NCI-H2029 treated with DMSO at 0.1 percent for 48 hours (cell line): ENCODE measurements around the gene ERBB3.
"Not testable (repeated sequence)": the region's sequence is repeated elsewhere in the genome, so short reads cannot be mapped to it uniquely, and the experiment has no call there.

Experiments
- DNase-seq: peaks from one replicate; lab custom pipeline; 2025; lab: John Stamatoyannopoulos, UW

The ERBB3 gene

DNA sequence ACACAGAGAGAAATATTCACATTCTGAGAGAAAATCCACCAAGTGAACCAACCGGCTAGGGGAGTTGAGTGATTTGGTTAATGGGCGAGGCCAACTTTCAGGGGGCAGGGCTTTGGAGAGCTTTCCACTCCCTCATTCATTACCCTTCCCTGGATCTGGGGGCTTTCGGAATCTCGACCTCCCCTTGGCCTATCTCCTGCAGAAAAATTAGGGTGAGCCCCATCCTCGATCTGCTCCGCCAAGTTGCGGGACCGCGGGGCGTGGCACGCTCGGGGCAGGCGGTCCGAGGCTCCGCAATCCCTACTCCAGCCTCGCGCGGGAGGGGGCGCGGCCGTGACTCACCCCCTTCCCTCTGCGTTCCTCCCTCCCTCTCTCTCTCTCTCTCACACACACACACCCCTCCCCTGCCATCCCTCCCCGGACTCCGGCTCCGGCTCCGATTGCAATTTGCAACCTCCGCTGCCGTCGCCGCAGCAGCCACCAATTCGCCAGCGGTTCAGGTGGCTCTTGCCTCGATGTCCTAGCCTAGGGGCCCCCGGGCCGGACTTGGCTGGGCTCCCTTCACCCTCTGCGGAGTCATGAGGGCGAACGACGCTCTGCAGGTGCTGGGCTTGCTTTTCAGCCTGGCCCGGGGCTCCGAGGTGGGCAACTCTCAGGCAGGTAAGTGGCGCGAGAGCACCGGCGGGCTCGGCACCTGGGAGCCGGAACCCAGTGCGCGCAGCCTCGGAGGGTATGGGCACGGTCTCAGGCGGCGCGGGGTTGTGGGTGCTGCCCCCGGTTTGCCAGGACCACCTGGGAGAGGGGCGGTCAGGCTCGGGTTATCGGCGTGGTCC, at the start of gene ERBB3:
Gene ERBB3 (plus strand): TSS at position 443 of the 833 bp plus-strand sequence. CDS start 136 bp downstream, at position 579.
- peak; percentile 54 for DNase-seq

GRCh38 chr12:56031987-56032386, 48.0 kb upstream of the ERBB3 start:
- no peak for DNase-seq

- no peak for DNase-seq
Observed at GRCh38 chr12:56034586-56035332, 45.2 kb upstream of the ERBB3 start.

DNA sequence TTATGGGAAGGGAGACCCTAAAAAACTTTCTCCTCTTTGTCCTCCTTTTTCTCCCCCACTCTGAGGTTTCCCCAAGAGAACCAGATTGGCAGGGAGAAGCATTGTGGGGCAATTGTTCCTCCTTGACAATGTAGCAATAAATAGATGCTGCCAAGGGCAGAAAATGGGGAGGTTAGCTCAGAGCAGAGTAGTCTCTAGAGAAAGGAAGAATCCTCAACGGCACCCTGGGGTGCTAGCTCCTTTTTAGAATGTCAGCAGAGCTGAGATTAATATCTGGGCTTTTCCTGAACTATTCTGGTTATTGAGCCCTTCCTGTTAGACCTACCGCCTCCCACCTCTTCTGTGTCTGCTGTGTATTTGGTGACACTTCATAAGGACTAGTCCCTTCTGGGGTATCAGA, 42.8 kb upstream of the ERBB3 start:
- DNase-seq = no peak

- no peak for DNase-seq
Observed at GRCh38 chr12:56038022-56038655, 41.8 kb upstream of the ERBB3 start.

DNA sequence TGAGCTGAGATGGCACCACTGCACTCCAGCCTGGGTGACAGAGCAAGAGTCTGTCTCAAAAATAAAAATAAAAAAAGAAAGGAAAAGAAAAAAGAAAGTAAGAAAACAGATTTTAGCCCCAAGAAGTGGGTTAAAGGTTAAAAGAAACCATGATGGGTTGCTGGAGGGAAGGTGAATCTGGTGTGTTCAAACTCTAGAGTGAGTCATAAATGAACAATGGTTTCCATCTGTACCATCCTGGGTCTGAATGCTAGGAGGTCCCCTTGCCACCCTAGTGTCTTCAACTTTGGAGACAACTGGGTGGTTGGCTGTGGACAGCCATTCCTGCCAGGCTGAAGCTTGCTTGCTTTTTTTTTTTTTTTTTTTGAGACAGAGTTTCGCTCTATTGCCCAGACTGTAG, 39.8 kb upstream of the ERBB3 start:
- DNase-seq = no peak

DNA sequence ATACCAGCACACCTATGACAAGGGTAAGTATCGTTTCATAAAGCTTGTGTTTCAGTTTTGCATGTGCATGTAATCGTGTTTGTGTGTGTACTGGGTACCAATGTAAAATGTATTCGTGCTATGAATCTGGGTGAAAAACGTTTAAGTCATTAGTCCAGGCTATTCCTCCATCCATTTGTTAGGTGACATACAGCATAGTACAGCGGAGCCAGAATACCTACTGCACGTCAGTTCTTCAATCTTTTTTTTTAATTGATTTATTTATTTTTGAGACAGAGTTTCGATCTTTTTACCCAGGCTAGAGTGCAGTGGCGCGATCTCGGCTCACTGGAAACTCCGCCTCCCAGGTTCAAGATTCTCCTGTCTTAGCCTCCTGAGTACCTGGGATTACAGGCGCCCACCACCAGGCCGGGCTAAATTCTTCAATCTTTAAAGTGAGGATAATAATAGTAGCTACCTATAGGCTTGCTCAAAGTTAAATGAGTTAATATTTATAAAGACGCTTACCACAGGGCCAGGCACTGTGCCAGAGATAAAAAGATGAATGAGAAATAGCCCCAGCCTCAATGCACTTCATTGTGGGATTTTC, 38.9 kb upstream of the ERBB3 start:
- DNase-seq = no peak

GRCh38 chr12:56041552-56042429, 38.2 kb upstream of the ERBB3 start, which contains the start of gene RPS26:
RPS26 (plus strand) TSS chr12:56041918; CDS start chr12:56042167, 249 bp downstream.
- DNase-seq = peak; percentile 95

DNA sequence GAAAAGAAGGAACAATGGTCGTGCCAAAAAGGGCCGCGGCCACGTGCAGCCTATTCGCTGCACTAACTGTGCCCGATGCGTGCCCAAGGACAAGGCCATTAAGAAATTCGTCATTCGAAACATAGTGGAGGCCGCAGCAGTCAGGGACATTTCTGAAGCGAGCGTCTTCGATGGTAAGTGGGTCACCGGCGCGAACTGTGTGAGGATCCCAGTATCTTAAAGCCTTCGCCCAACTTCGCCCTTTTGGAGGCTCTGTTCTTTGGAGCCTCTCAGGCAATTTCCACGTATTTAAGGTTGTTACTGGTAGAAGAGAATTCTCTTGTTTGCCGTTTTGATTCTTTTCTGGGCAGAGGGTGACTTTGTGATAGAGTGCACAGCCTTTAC, 37.5 kb upstream of the ERBB3 start:
- not testable (repeated sequence) for DNase-seq

- DNase-seq = no peak
Observed at GRCh38 chr12:56042843-56043242, 37.1 kb upstream of the ERBB3 start.

DNA sequence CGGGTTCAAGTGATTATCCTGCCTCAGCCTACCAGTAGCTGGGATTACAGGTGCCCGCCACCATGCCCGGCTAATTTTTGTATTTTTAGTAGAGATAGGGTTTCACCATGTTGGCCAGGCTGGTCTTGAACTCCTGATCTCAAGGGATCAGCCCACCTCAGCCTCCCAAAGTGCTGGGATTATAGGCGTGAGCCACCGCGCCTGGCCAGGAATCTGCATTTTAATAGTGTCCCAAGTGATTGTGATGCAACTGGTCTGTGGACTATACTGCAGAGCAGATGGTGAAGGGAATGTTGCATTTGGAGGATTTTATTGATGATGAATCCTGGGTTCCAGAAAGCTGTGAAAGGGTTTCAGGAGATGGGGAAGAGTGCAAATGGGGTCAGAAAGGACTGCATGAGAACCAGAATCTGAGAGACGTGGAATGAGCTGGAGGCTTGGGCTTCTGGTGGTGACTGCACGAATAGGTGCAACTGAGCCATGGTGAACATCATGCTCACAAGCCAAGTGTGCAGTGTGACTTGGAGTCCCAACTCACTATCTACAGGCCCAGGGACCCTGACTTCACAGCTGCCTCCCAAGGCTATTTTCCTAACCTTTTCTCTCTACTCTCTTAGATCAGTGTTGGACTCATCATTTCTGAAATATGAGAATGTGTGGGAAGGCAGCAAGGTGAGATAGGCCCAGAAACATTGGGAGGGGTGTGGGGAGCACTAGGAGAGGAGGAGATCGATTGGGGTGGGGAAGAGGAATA, 33.8 kb upstream of the ERBB3 start:
- DNase-seq = no peak

- no peak for DNase-seq
Observed at GRCh38 chr12:56053407-56053893, 26.5 kb upstream of the ERBB3 start.

GRCh38 chr12:56059964-56060363, 20.0 kb upstream of the ERBB3 start:
- DNase-seq = not testable (repeated sequence)

DNA sequence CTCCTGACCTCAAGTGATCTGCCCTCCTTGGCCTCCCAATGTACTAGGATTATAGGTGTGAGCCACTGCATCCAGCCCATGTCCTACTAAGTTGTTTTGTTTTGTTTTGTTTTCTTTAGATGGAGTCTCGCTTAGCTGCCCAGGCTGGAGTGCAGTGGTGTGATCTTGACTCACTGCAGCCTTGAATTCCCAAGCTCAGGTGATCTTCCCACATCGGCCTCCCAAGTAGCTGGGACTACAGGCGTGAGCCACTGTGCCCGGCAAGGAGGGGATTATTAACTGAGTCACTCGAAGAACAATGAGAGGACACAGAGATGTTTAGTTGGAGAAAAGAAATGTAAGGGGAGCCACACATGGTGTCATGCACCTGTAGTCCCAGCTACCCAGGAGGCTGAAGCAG, 18.0 kb upstream of the ERBB3 start:
- DNase-seq = no peak

DNA sequence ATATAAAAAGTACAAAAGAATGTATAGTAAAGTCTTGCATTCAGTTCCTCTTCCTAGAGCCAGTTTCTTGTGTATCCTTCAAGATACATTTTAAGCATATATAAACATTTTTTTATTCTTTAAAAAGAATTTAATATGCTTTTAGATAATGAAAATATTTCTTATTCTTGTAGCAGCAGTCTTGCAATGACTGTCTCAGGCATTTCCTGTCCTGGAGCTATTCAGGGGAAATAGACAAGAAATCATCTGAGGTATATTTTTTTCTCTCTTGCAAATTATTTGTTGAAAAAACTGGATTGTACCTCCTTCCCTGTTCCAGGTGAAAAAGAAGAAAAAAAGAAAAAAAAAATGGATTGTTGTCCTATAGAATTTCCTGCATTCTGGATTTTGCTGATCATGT, 17.0 kb upstream of the ERBB3 start:
- no peak for DNase-seq

DNA sequence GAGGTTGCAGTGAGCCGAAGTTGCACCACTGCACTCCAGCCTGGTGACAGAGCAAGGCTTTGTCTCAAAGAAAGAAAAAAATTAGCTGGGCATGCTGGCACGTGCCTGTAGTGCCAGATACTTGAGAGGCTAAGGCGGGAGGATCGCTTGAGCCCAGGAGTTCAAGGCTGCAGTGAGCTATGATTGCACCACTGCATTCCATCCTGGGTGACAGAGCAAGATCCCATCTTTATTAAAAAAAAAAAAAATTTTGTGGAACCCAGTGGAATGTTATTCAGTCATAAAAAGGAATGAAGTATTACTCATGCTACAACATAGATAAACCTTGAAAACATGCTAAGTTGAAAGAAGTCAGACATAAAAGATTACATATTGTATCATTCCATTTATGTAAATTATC, 8.3 kb upstream of the ERBB3 start:
- no peak for DNase-seq

DNA sequence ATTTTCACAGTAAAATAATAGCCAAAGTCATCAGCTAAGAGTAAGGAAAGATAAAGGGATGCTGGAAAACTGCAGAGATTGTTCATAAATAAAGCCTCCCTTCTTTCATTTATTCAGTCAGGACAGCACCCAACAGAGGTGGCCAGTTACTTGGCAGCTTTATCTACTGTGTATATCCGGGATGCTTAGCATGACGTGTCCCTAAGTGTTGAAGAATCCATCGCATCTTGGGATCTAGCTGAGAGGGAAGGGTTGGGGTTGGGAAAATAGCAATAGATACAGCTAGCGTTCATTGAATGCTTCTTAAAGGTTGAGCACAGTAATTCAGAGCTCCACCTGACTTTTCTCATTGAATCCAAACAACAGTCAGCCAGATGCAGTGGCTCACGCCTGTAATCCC, 5.6 kb upstream of the ERBB3 start:
- DNase-seq = no peak

DNA sequence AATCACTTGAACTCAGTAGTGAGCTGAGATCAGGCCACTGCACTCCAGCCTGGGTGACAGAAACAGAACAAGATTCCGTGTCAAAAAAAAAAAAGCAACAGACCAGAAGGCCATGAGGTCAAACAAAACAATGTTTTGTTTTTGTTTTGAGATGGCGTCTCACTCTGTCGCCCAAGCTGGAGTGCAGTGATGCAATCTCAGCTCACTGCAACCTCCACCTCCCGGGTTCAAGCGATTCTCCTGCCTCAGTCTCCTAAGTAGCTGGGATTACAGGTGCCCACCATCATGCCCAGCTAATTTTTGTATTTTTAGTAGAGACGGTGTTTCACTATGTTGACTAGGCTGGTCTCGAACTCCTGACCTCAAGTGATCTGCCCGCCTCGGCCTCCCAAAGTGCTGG, 2.0 kb upstream of the ERBB3 start:
- DNase-seq = not testable (repeated sequence)

DNA sequence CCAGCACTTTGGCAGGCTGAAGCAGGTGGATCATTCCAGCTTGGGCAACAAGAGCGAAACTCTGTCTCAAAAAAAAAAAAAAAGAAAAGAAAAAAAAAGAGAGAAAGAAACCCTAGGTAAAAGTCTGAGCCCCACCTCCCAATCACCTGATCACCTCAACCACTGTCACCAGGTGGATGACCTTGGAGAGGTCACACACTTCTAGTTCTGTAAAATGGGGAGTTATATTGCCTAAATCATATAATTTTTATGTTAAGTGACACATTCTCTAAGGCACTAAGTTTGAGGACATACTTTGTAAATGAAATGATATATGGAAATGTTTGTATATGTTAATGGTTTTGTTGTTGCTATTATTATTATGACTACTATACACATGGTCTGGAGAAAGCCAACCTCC, 1.5 kb upstream of the ERBB3 start:
- DNase-seq = no peak

- no peak for DNase-seq
Observed at GRCh38 chr12:56078931-56079722, 838 bp upstream of the ERBB3 start.
